A673 (cell line): ENCODE measurements around the gene FAIM2. TPM values are rescaled to one million over a fixed set of nuclear protein-coding genes. Genes with fewer than 3 reads are reported as not detected.

Experiments used
- BruUV-seq: library from RNA; stranded (reverse); fragments of 400-500 nt; replicated peaks from 2 replicates; lab custom pipeline; 2021; lab: Mats Ljungman, UMichigan
- CTCF ChIA-PET: fragments of 300-600 bp; sonication (Branson Sonifier 250); formaldehyde crosslinking; loops from one replicate; lab custom pipeline; 2022; ENCODE audit warnings: antibody characterized with exemption; lab: Charles Lee
- POLR2A ChIA-PET: fragments of 300-600 bp; sonication (Branson Sonifier 250); formaldehyde crosslinking; loops from one replicate; lab custom pipeline; 2022; ENCODE audit warnings: antibody characterized with exemption; ENCODE audit not compliant: low non-redundant PET; lab: Charles Lee
- DNase-seq: peaks from one replicate; pipeline ENCODE4 v3.0.0-alpha.2; 2015; ENCODE audit warnings: low spot score
- H3K27ac ChIP-seq: fragments of 200-600 bp; sonication (generic); 2 replicates; pipeline ENCODE4 v1.5.1; 2016; ENCODE audit warnings: mixed run types, low read depth, mild to moderate bottlenecking, mixed read lengths, antibody characterized with exemption, low read length; ENCODE audit not compliant: poor library complexity, severe bottlenecking
- H3K27me3 ChIP-seq: fragments of 200-600 bp; sonication (generic); replicated peaks from 2 replicates; pipeline ENCODE4 v1.6.1; 2017; ENCODE audit warnings: mixed run types, low read depth, mild to moderate bottlenecking, mixed read lengths, antibody characterized with exemption, low read length; ENCODE audit not compliant: insufficient read depth, poor library complexity
- H3K36me3 ChIP-seq: fragments of 200-600 bp; sonication (generic); 2 replicates; pipeline ENCODE4 v1.6.1; 2016; ENCODE audit warnings: mixed run types, mild to moderate bottlenecking, mixed read lengths, antibody characterized with exemption, low read length; ENCODE audit not compliant: insufficient read depth, poor library complexity, severe bottlenecking
- H3K4me1 ChIP-seq: fragments of 200-600 bp; sonication (generic); 2 replicates; pipeline ENCODE4 v1.6.1; 2017; ENCODE audit warnings: mixed run types, mild to moderate bottlenecking, mixed read lengths, antibody characterized with exemption, low read length; ENCODE audit not compliant: insufficient read depth, poor library complexity, severe bottlenecking
- H3K4me3 ChIP-seq: fragments of 200-600 bp; sonication (generic); 2 replicates; pipeline ENCODE4 v1.5.1; 2016; ENCODE audit warnings: low read depth, mixed run types, mild to moderate bottlenecking, mixed read lengths, low read length; ENCODE audit not compliant: poor library complexity, severe bottlenecking
- H3K9me3 ChIP-seq: fragments of 200-600 bp; sonication (generic); 2 replicates; pipeline ENCODE4 v1.6.1; 2016; ENCODE audit warnings: mixed run types, low read depth, mild to moderate bottlenecking, mixed read lengths, antibody characterized with exemption, low read length; ENCODE audit not compliant: poor library complexity, severe bottlenecking
- CTCF ChIP-seq: fragments of 300-800, 200-600 bp; sonication (generic); conservative IDR thresholded peaks from 2 replicates; pipeline ENCODE4 v1.5.1; 2017; ENCODE audit warnings: low read depth, mild to moderate bottlenecking, antibody characterized with exemption, low read length, moderate library complexity, mixed read lengths
- EZH2 ChIP-seq: fragments of 200-600 bp; sonication (generic); IDR thresholded peaks from 2 replicates; pipeline ENCODE4 v1.6.1; 2017; ENCODE audit warnings: borderline replicate concordance, low read depth, mild to moderate bottlenecking, mixed read lengths, antibody characterized with exemption, low read length; ENCODE audit not compliant: poor library complexity, severe bottlenecking
- intact Hi-C: fragments of 100-400 bp; cut with micrococcal nuclease; formaldehyde crosslinking; loops from one replicate; pipeline ENCODE4 v1.10.0; 2022; ENCODE audit not compliant: unreplicated experiment
- total RNA-seq: library from RNA; stranded (reverse); gene quantifications from 2 replicates; pipeline ENCODE4 v1.2.3, GENCODE V29; 2021

FAIM2 gene
- total RNA-seq, 1 experiment from 2014 or later = not detected

- Histone ChIP-seq H3K4me3 (no peak overlapping the region), H3K9me3 (no peaks in the 10 kb centered on the region), H3K27me3 (no peaks in the 10 kb centered on the region), H3K36me3 (no peaks in the 10 kb centered on the region), H3K4me1 (no peaks in the 10 kb centered on the region), H3K27ac (no peak overlapping the region)
- CTCF ChIA-PET = no interaction called here
- intact Hi-C loops = loop anchor here (10.0 kb wide), 1 partner anchor 168 kb away; no protein-coding TSS in a partner anchor
- TF ChIP-seq EZH2 (no peak), CTCF (no peak)
- DNase-seq = no peak
- BruUV-seq = no TSS peak
- POLR2A ChIA-PET = interaction anchor here (0.5 kb wide), 1 partner anchor 114 kb away, joined by 7 read pairs; the partner anchor contains the start of gene NCKAP5L
Measured at GRCh38 chr12:49942512-49942893, 38.8 kb upstream of the FAIM2 start.

DNA sequence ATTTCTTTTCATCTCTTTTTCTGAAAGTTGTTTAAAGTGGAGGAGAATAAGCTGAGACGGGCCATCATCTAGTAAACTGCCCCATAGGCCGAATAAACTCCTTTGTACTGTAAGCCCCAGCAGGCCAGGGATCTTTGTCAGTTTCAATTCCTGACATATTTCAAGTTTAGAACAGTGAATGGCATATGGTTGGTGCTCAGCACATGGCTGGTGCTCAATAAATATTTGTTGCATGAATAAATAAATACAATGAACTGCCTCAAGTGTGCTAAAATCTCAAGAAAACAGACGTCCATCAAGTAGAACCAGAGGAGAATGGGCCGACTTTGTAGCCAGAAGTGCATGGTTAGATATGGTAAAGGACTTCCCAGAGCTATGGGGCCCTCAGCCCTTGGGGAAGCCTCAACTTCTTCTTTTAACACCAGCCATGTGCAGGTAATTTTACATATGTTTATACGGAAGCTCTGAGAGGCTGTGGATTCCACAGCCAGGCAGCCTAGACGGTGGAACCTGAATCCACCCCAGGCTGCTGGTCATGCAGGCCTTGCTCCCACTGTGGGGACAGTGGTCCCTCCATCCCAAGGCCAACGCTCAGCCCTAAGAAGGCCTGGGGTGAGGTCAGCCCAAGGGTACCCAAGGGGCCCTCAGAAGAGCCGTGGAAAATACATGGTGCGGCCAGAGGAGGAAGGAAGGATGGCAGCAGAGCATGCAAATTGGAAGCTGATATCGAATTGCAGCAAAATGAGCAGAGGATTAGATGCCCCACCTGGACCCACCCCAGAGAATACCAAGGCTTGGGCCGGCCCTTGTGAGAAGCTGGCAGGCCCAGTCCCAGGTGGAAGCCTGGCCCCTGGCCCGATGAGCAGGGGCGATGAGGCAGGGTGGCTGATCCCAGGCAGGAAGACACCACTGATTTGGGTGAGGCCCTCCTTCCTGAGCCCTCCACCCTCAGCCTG is 38.1 kb upstream of the FAIM2 start:
- intact Hi-C loops = loop anchor here (10.0 kb wide), 1 partner anchor 167 kb away; no protein-coding TSS in a partner anchor
- H3K9me3 ChIP-seq = no peaks in the 10 kb centered on the region
- ChIA-PET CTCF (no interaction called here), POLR2A (interaction anchor here (0.5 kb wide), 1 partner anchor 113 kb away, joined by 7 read pairs; the partner anchor contains the start of gene NCKAP5L)
- no peaks in the 10 kb centered on the region for H3K4me1 ChIP-seq
- H3K27me3 ChIP-seq = no peaks in the 10 kb centered on the region
- TF ChIP-seq CTCF = no peak
- TF ChIP-seq EZH2 = no peak
- no peak overlapping the region for H3K27ac ChIP-seq
- H3K36me3 ChIP-seq = no peaks in the 10 kb centered on the region
- no peak for DNase-seq
- no TSS peak for BruUV-seq
- no peak overlapping the region for H3K4me3 ChIP-seq

DNA sequence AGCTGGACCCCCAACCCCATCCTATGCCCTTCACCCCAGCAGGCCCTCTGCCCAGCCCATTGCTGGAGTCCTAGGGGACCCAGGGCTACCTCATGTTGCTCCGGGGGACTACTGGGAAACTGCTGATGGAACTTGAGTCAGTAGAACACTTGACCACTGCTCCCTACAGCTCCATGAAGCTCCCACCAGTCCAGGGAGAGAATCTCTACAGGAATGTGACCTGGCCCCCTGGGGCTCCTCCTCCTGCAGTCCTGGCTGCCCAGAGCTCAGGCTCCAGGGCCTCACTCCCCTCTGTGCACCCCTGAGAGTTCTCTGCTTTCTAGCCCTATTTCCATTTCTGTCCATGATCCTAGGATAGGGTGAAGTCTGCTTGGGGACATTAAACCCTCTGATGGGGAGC is 36.0 kb upstream of the FAIM2 start:
- Histone ChIP-seq H3K27me3 (no peaks in the 10 kb centered on the region), H3K4me1 (no peaks in the 10 kb centered on the region), H3K4me3 (no peak overlapping the region), H3K9me3 (no peaks in the 10 kb centered on the region), H3K36me3 (no peaks in the 10 kb centered on the region), H3K27ac (no peak overlapping the region)
- intact Hi-C loops = loop anchor here (10.0 kb wide), 1 partner anchor 165 kb away; no protein-coding TSS in a partner anchor
- BruUV-seq = no TSS peak
- ChIA-PET CTCF (no interaction called here), POLR2A (interaction anchor here (0.6 kb wide), 1 partner anchor 198 kb away, joined by 6 read pairs; the partner anchor contains the start of gene TMBIM6)
- TF ChIP-seq CTCF (no peak), EZH2 (no peak)
- DNase-seq = no peak
